HG03025 (cell line): ENCODE data around the gene NOB1.
"Not testable (repeated sequence)": the region's sequence is repeated elsewhere in the genome, so short reads cannot be mapped to it uniquely, and the experiment has no call there.

Experiments used
- ATAC-seq: cut with Tn5 transposase; IDR thresholded peaks from one replicate; pipeline ENCODE4 v1.9.1; 2021; ENCODE audit warnings: mild to moderate bottlenecking, moderate library complexity; ENCODE audit not compliant: unreplicated experiment, low FRiP score

The NOB1 gene

GRCh38 chr16:69761983-69762813, 7.5 kb upstream of the NOB1 start, which contains the start of gene WWP2:
TSS of gene WWP2 (plus strand) at chr16:69762332. CDS start at chr16:69787011, 24,679 bp downstream.
- peak; percentile 65 for ATAC-seq

- ATAC-seq = not testable (repeated sequence)
These were observed 2.6 kb upstream of the NOB1 start for GRCh38 chr16:69757375-69757774.

- no peak for ATAC-seq
These were observed 2.0 kb upstream of the NOB1 start for GRCh38 chr16:69756705-69757104.

GRCh38 chr16:69754143-69754468, 620 bp downstream of the NOB1 start:
- no peak for ATAC-seq

DNA sequence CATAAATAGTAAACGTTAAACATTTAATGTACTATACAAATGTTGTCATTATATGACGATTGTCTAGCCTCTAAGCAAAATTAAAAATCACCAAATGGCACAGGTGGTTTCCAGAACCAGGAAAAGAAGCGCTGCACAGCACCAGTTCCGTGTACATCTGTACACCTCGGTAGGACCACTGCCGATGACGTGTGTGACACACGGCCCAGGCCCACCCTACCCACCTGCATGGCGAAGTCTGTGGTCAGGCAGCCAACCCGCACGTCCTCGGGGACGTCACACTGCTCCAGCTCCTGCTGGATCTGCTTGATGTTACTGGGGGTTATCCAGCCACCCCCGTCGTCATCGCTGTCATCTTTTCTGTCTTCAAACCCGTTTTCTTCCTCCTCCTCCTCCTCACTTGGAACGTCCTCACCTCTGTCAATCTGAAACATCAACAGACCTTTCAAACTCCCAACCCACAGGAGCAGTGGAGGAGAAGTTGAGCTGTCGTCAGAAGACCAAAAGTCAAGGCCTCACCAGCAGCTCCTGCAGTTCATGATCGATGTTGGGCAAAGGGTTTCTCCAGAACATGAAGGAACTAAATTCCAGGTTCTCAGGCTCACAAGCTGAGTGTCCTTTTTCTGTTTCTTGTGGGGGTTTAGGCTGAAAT, 5.9 kb downstream of the NOB1 start:
- no peak for ATAC-seq

GRCh38 chr16:69747115-69747514, 7.6 kb downstream of the NOB1 start:
- ATAC-seq = no peak

- no peak for ATAC-seq
These were observed 8.8 kb downstream of the NOB1 start for GRCh38 chr16:69745959-69746358.

GRCh38 chr16:69745232-69745612, 9.5 kb downstream of the NOB1 start:
- ATAC-seq = no peak

GRCh38 chr16:69744363-69745231, 10.1 kb downstream of the NOB1 start:
- ATAC-seq = no peak

- no peak for ATAC-seq
These were observed 12.5 kb downstream of the NOB1 start for GRCh38 chr16:69741951-69742904.

- no peak for ATAC-seq
These were observed 13.2 kb downstream of the NOB1 start for GRCh38 chr16:69741519-69741918.

GRCh38 chr16:69732101-69732500, 22.6 kb downstream of the NOB1 start:
- no peak for ATAC-seq

- not testable (repeated sequence) for ATAC-seq
These were observed 23.4 kb downstream of the NOB1 start for GRCh38 chr16:69731280-69731679.

- not testable (repeated sequence) for ATAC-seq
These were observed 25.7 kb downstream of the NOB1 start for GRCh38 chr16:69729030-69729429.

DNA sequence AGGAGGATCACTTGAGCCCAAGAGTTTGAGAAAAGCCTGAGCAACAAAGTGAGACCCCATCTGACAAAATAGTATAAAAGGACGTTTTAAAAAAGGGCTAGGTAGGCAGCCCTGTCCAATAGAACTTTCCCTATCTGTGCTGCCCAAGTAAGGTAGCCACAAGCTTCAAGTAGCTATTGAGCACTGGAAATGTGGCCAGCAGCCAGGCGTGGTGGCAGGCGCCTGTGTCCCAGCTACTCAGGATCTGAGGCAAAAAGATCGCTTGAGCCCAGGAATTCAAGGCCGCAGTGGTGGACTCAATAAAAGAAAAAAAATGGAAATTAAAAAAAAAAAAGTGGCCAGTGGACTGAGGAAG, 26.8 kb downstream of the NOB1 start:
- no peak for ATAC-seq

- peak; percentile 89 for ATAC-seq
These were observed 28.2 kb downstream of the NOB1 start, which contains the start of gene NQO1 for GRCh38 chr16:69726313-69727060. TSS of gene NQO1 (minus strand) at chr16:69726560. CDS start at chr16:69726439, 121 bp downstream.

DNA sequence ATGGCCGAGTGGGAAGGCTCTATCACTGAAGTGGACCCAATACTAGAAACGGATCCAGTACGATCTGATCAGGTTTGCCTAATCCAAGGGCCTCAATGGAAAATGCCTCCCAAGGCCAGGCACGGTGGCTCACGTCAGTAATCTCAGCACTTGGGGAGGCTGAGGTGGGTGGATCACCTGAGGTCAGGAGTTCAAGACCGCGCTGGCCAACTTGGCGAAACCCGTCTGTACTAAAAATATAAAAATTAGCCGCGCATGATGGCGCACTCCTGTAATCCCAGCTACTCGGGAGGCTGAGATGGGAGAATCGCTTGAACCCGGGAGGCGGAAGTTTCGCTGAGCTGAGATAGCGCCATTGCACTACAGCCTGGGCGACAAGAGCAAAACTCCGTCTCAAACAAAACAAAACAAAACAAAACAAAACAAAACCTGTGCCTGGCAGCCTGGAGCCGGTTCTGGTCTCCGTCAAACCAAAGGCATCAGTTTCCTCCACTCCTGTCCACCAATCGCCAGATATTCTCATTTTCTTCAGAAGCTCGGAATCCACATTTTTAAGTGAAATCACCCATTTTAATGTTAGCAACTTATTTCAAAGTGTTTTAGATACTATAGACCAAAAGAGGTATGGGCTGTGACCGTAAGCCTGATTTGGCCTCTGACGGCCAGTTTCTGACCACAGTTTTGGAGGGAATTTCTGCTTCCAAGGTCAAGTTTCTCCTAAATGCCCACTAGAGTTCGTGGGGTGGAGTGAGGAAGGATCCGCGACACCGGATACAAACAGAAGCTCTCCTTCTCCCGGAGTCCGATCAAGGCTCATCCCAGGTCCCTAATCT, 29.0 kb downstream of the NOB1 start:
- no peak for ATAC-seq

DNA sequence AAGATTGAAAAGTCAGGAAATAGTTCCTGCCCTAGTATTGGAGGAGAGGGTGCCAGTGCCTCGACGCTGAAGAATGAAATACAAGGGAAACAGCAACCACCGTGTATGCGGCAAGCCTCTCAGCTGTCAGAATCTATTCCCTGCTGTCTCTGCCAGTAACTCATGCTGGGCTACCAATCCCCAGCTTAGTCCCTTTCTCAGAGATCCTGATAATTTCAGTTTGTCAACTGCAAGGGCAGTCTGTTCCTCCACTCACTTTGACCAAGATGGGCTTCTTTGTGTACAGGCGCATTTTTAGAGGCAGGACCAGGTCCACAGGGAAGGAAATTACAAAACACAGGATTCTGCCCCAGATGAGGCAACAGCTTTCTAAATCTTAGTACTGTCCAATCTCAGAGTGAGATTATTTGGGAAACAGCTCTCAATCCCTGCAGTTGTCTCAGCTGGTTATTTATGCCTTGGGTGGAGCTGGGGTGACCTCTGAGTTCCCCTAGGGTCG, 29.7 kb downstream of the NOB1 start:
- ATAC-seq = no peak
